Measurements from ENCODE around the gene RAET1G. TPM values are rescaled to one million over a fixed set of nuclear protein-coding genes. Genes with fewer than 3 reads are reported as not detected.

Gene RAET1G
- total and polyA plus RNA-seq, 9 of the 15 experiments (the other 6 are each of a cell fraction or from before 2014, with no cell fraction given), result 0.11 TPM; not detected in 8

- FAIRE-seq, result no peak
- Histone ChIP-seq H3K27ac (ENCODE audit: extremely low read depth, low read depth, low read length) (no peak overlapping the region; the same call in 2 of the 3 replicates), H3K9me1 (ENCODE audit: control insufficient read depth, insufficient read depth, low read length) (no peaks in the 10 kb centered on the region), H3K79me2 (ENCODE audit: control insufficient read depth, insufficient read depth, low read length) (no peaks in the 10 kb centered on the region), H3K4me1 (replicated peaks in 1 of 2; ENCODE audit: control insufficient read depth in 2 of 2, insufficient read depth in 2 of 2, low read length in 2 of 2) (no peaks in the 10 kb centered on the region), H3K36me3 (ENCODE audit: control insufficient read depth, insufficient read depth, low read length) (no peaks in the 10 kb centered on the region), H3K9me3 (replicated peaks; ENCODE audit: control insufficient read depth, insufficient read depth, low read depth, low read length) (no peaks in the 10 kb centered on the region), H4K20me1 (replicated peaks; ENCODE audit: control insufficient read depth, insufficient read depth, low read length) (no peaks in the 10 kb centered on the region), H3K4me2 (ENCODE audit: insufficient read depth, low read length) (no peak overlapping the region), H3K9ac (ENCODE audit: insufficient read depth in 1 of 2, low read depth in 2 of 2, low read length in 2 of 2) (no peak overlapping the region), H2AFZ (ENCODE audit: low read depth, low read length) (no peak overlapping the region), H3K27me3 (ENCODE audit: control insufficient read depth in 2 of 2, insufficient read depth in 2 of 2, low read length in 2 of 2) (peaks cover 20 to 40% of the 10 kb centered on the region in 2 experiments), H3K4me3 (no peak overlapping the region)
- POLR2A ChIA-PET, result no interaction called here
- CTCF ChIA-PET (ENCODE audit: low intra/inter-chr PET ratio), result interaction anchor here (1.0 to 5.1 kb wide), 3 partner anchors 80 to 402 kb away, joined by 3 to 70 read pairs (median 4); no protein-coding TSS in a partner anchor
- no TSS peak for BruUV-seq (replicated peaks)
- in situ Hi-C loops (cut with MboI) (loop anchor here (5.0 kb wide), 1 partner anchor 879 kb away; no protein-coding TSS in a partner anchor), intact Hi-C loops (cut with micrococcal nuclease) (loop anchor here (5.0 to 10.0 kb wide), 4 partner anchors 134 to 884 kb away; partner anchors contain the start of gene ULBP3)
- no peak for ATAC-seq
- 1% methylated on average over 5 of the region's 5 CpGs for WGBS (ENCODE audit: insufficient coverage, low coverage, missing lambda C conversion rate)
- TF ChIP-seq C11orf30 (IDR thresholded peaks at IDR 0.05; ENCODE audit: low read depth), result no peak
- TF ChIP-seq PTTG1 (tag; IDR thresholded peaks at IDR 0.05; ENCODE audit: low read depth), result no peak
- no peak for TF ChIP-seq POLR2A (conservative IDR thresholded peaks at IDR 0.05)
- no peak for TF ChIP-seq KAT7 (CRISPR knock-in tag; IDR thresholded peaks at IDR 0.05; ENCODE audit: borderline replicate concordance)
- TF ChIP-seq ZC3H11A (IDR thresholded peaks at IDR 0.05; ENCODE audit: low read depth, low read length), result no peak
- no peak for TF ChIP-seq ZNF124 (CRISPR knock-in tag; IDR thresholded peaks at IDR 0.05)
- no peak for TF ChIP-seq ZNF253 (CRISPR knock-in tag; conservative IDR thresholded peaks at IDR 0.05)
- no peak for TF ChIP-seq GABPB1 (CRISPR knock-in tag; IDR thresholded peaks at IDR 0.05)
- TF ChIP-seq RBM22 (IDR thresholded peaks at IDR 0.05; ENCODE audit: low read depth, low read length, poor library complexity, severe bottlenecking), result no peak
- TF ChIP-seq, protein P1, sequence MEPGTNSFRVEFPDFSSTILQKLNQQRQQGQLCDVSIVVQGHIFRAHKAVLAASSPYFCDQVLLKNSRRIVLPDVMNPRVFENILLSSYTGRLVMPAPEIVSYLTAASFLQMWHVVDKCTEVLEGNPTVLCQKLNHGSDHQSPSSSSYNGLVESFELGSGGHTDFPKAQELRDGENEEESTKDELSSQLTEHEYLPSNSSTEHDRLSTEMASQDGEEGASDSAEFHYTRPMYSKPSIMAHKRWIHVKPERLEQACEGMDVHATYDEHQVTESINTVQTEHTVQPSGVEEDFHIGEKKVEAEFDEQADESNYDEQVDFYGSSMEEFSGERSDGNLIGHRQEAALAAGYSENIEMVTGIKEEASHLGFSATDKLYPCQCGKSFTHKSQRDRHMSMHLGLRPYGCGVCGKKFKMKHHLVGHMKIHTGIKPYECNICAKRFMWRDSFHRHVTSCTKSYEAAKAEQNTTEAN (CRISPR knock-in tag; IDR thresholded peaks at IDR 0.05), result no peak
- TF ChIP-seq NEUROD1 (IDR thresholded peaks at IDR 0.05; ENCODE audit: borderline replicate concordance, low read depth, low read length, partially characterized antibody), result no peak
- TF ChIP-seq EGR1 (conservative IDR thresholded peaks at IDR 0.05), result no peak
- no peak for TF ChIP-seq EZH2 (IDR thresholded peaks at IDR 0.05; ENCODE audit: borderline replicate concordance, low read depth, low read length)
- no peak for TF ChIP-seq ZNF507 (tag; conservative IDR thresholded peaks at IDR 0.05)
- DNase-seq (ENCODE audit: extremely low read depth in 1 of 4, low spot score in 3 of 4), result no peak
Observed at GRCh38 chr6:149933036-149933435, 10.1 kb upstream of the RAET1G start.
